GM21529 (cell line): ENCODE data around the gene CYB561.
A peak's percentile ranks its signal among the peaks of the same experiment; 100 is the strongest.

Source experiments
- ATAC-seq: cut with Tn5 transposase; IDR thresholded peaks from one replicate; pipeline ENCODE4 v1.9.1; 2021; ENCODE audit not compliant: unreplicated experiment

CYB561 gene

GRCh38 chr17:63418540-63418939 lies 27.6 kb downstream of the CYB561 start:
- ATAC-seq: no peak

GRCh38 chr17:63414222-63414621 lies 31.9 kb downstream of the CYB561 start:
- no peak for ATAC-seq

GRCh38 chr17:63413128-63413527 lies 33.0 kb downstream of the CYB561 start:
- no peak for ATAC-seq

- no peak for ATAC-seq
Observed at GRCh38 chr17:63412234-63412633, 33.9 kb downstream of the CYB561 start.

- no peak for ATAC-seq
Observed at GRCh38 chr17:63407741-63408330, 38.3 kb downstream of the CYB561 start.

GRCh38 chr17:63406689-63407330 lies 39.3 kb downstream of the CYB561 start:
- peak; percentile 86 for ATAC-seq

GRCh38 chr17:63405741-63406261 lies 40.3 kb downstream of the CYB561 start:
- ATAC-seq: peak; percentile 48

GRCh38 chr17:63405020-63405419 lies 41.1 kb downstream of the CYB561 start:
- no peak for ATAC-seq

- ATAC-seq: no peak
Observed at GRCh38 chr17:63402431-63403212, 43.5 kb downstream of the CYB561 start.

GRCh38 chr17:63399856-63400255 lies 46.2 kb downstream of the CYB561 start:
- no peak for ATAC-seq

- no peak for ATAC-seq
Observed at GRCh38 chr17:63399316-63399715, 46.8 kb downstream of the CYB561 start.

GRCh38 chr17:63398680-63399079 lies 47.4 kb downstream of the CYB561 start:
- no peak for ATAC-seq

- no peak for ATAC-seq
Observed at GRCh38 chr17:63395075-63395805, 50.9 kb downstream of the CYB561 start.

- ATAC-seq: peak; percentile 91
Observed at GRCh38 chr17:63390090-63390489, 56.0 kb downstream of the CYB561 start.

GRCh38 chr17:63387656-63388340 lies 58.3 kb downstream of the CYB561 start:
- no peak for ATAC-seq

- ATAC-seq: no peak
Observed at GRCh38 chr17:63382826-63383225, 63.3 kb downstream of the CYB561 start.
